Naive thymus-derived CD8-positive, alpha-beta T cell (primary cell): ENCODE data around the gene FURIN. TPM values are rescaled to one million over a fixed set of nuclear protein-coding genes. Genes with fewer than 3 reads are reported as not detected.
A peak's percentile ranks its signal among the peaks of the same experiment; 100 is the strongest.
"Not testable (repeated sequence)": the region's sequence is repeated elsewhere in the genome, so short reads cannot be mapped to it uniquely, and the experiment has no call there.

Experiments used
- ATAC-seq, 2 donors: fragments of 150-1000 bp; cut with Tn5 transposase in 1 of 2; sonication (Bioruptor Pico), chemical (Tn5 transposase) in 1 of 2; 1 replicate in 1 of 2; 2 replicates in 1 of 2; pipeline ENCODE4 v1.10.0; 2021; ENCODE audit warnings: mild to moderate bottlenecking in 2 of 2, moderate library complexity in 2 of 2
- POLR2A ChIA-PET: fragments of 350-600 bp; sonication (Branson Sonifier 250); formaldehyde crosslinking; loops from one replicate; lab custom pipeline; 2021; ENCODE audit warnings: antibody characterized with exemption; lab: Charles Lee
- DNase-seq, 10 donors: peaks; one replicate each; pipeline versions ENCODE4 v3.0.0 to v3.0.0-alpha.2; 2020 to 2022
- H3K27ac Mint-ChIP-seq, 10 donors: one replicate each; pipeline ENCODE4 v1.8.0; 2020 to 2022; ENCODE audit warnings: mild to moderate bottlenecking in 10 of 10, mixed read lengths in 10 of 10, moderate library complexity in 4 of 10, inconsistent platforms in 1 of 10
- H3K27me3 Mint-ChIP-seq, 5 donors: one replicate each; pipeline ENCODE4 v1.8.0; 2021 to 2022; ENCODE audit warnings: mixed read lengths in 5 of 5
- H3K36me3 Mint-ChIP-seq, 3 donors: one replicate each; pipeline ENCODE4 v1.8.0; 2020 to 2022; ENCODE audit warnings: mixed read lengths in 3 of 3, mild to moderate bottlenecking in 2 of 3, inconsistent platforms in 1 of 3
- H3K4me1 Mint-ChIP-seq, 4 donors: one replicate each; pipeline ENCODE4 v1.8.0; 2021 to 2022; ENCODE audit warnings: mixed read lengths in 4 of 4
- H3K4me3 Mint-ChIP-seq, 10 donors: one replicate each; pipeline ENCODE4 v1.8.0; 2020 to 2022; ENCODE audit warnings: mild to moderate bottlenecking in 10 of 10, mixed read lengths in 10 of 10, moderate library complexity in 6 of 10, inconsistent platforms in 1 of 10
- H3K9me3 Mint-ChIP-seq, 9 donors: one replicate each; pipeline ENCODE4 v1.8.0; 2020 to 2022; ENCODE audit warnings: mixed read lengths in 9 of 9, mild to moderate bottlenecking in 3 of 9, inconsistent platforms in 1 of 9, moderate library complexity in 1 of 9
- polyA plus RNA-seq, 3 donors: library from polyadenylated mRNA; unstranded; fragments of 300-500 nt; fragmentation: Illumina TruSeq; gene quantifications; one replicate each; pipeline ENCODE4 v1.2.3, GENCODE V29; 2021
- total RNA-seq, 8 experiments: library from RNA in 2 of 8; stranded (reverse) in 2 of 8; gene quantifications; one replicate each; pipeline ENCODE4 v1.2.3 and lab custom pipeline; 2021 to 2026

The FURIN gene
- total and polyA plus RNA-seq, 5 experiments from 2014 or later, result 2.7 to 45.1 (median 10.5) TPM

GRCh38 chr15:90915808-90916440 is 47.5 kb downstream of the FURIN start:
- H3K36me3 Mint-ChIP-seq, result peaks cover 0 to 93% (median 29%) of the 10 kb centered on the region in 3 donors
- H3K4me3 Mint-ChIP-seq, result no peak overlapping the region
- H3K9me3 Mint-ChIP-seq, result no peaks in the 10 kb centered on the region
- H3K27me3 Mint-ChIP-seq, result no peaks in the 10 kb centered on the region
- ATAC-seq, result no peak
- H3K4me1 Mint-ChIP-seq, result peaks cover 0 to 8% (median 2%) of the 10 kb centered on the region in 4 donors
- no peak for DNase-seq
- POLR2A ChIA-PET, result no interaction called here
- no peak overlapping the region for H3K27ac Mint-ChIP-seq

- Mint-ChIP-seq H3K4me1 (peaks cover 0 to 8% (median 3%) of the 10 kb centered on the region in 4 donors), H3K4me3 (peak overlapping the region in 1 of 10 donors; percentile 31), H3K36me3 (peaks cover 0 to 93% (median 31%) of the 10 kb centered on the region in 3 donors), H3K27me3 (no peaks in the 10 kb centered on the region), H3K27ac (peak overlapping the region in 2 of 10 donors; percentile 41 to 78), H3K9me3 (no peaks in the 10 kb centered on the region)
- DNase-seq, result no peak
- ATAC-seq, result no peak
- POLR2A ChIA-PET, result no interaction called here
These were observed 48.1 kb downstream of the FURIN start for GRCh38 chr15:90916461-90916860.

GRCh38 chr15:90917569-90917968 is 49.2 kb downstream of the FURIN start:
- Mint-ChIP-seq H3K36me3 (peaks cover 0 to 92% (median 31%) of the 10 kb centered on the region in 3 donors), H3K4me3 (no peak overlapping the region), H3K9me3 (no peaks in the 10 kb centered on the region), H3K4me1 (peaks cover 0 to 8% (median 3%) of the 10 kb centered on the region in 4 donors), H3K27me3 (no peaks in the 10 kb centered on the region), H3K27ac (peak overlapping the region in 1 of 10 donors; percentile 78)
- DNase-seq, result no peak
- no peak for ATAC-seq
- POLR2A ChIA-PET, result interaction anchor here (0.5 to 0.6 kb wide), 2 partner anchors 139 to 264 kb away, joined by 3 to 4 read pairs; no protein-coding TSS in a partner anchor

GRCh38 chr15:90918034-90918788 is 49.8 kb downstream of the FURIN start:
- no peaks in the 10 kb centered on the region for H3K27me3 Mint-ChIP-seq
- peaks cover 0 to 8% (median 3%) of the 10 kb centered on the region in 4 donors for H3K4me1 Mint-ChIP-seq
- POLR2A ChIA-PET, result interaction anchor here (1.2 to 1.3 kb wide), 2 partner anchors 13 to 16 kb away, joined by 3 to 4 read pairs; partner anchors contain the start of gene UNC45A
- H3K27ac Mint-ChIP-seq, result peak overlapping the region in 2 of 10 donors; percentile 49 to 87
- DNase-seq (no peak), ATAC-seq (no peak)
- H3K9me3 Mint-ChIP-seq, result no peaks in the 10 kb centered on the region
- no peak overlapping the region for H3K4me3 Mint-ChIP-seq
- H3K36me3 Mint-ChIP-seq, result peaks cover 0 to 85% (median 25%) of the 10 kb centered on the region in 3 donors

GRCh38 chr15:90918835-90919234 is 50.4 kb downstream of the FURIN start:
- DNase-seq (no peak), ATAC-seq (no peak)
- peaks cover 0 to 8% (median 3%) of the 10 kb centered on the region in 4 donors for H3K4me1 Mint-ChIP-seq
- H3K27me3 Mint-ChIP-seq, result no peaks in the 10 kb centered on the region
- POLR2A ChIA-PET, result interaction anchor here (1.2 to 1.3 kb wide), 2 partner anchors 13 to 16 kb away, joined by 3 to 4 read pairs; partner anchors contain the start of gene UNC45A
- H3K36me3 Mint-ChIP-seq, result peaks cover 0 to 79% (median 22%) of the 10 kb centered on the region in 3 donors
- no peak overlapping the region for H3K4me3 Mint-ChIP-seq
- no peaks in the 10 kb centered on the region for H3K9me3 Mint-ChIP-seq
- H3K27ac Mint-ChIP-seq, result peak overlapping the region in 1 of 10 donors; percentile 12

GRCh38 chr15:90921887-90922286 is 53.5 kb downstream of the FURIN start:
- DNase-seq (no peak), ATAC-seq (no peak)
- Mint-ChIP-seq H3K4me1 (peaks cover 0 to 6% (median under 1%) of the 10 kb centered on the region in 4 donors), H3K27me3 (no peaks in the 10 kb centered on the region), H3K9me3 (no peaks in the 10 kb centered on the region), H3K4me3 (no peak overlapping the region), H3K27ac (no peak overlapping the region), H3K36me3 (peaks cover 0 to 50% (median 22%) of the 10 kb centered on the region in 3 donors)
- POLR2A ChIA-PET, result no interaction called here

- H3K4me1 Mint-ChIP-seq, ATAC-seq, H3K9me3 Mint-ChIP-seq, H3K27me3 Mint-ChIP-seq, H3K27ac Mint-ChIP-seq, H3K4me3 Mint-ChIP-seq, DNase-seq: not testable (repeated sequence)
- POLR2A ChIA-PET, result interaction anchor here (0.8 kb wide), 1 partner anchor 9 kb away, joined by 3 read pairs; no protein-coding TSS in a partner anchor
- peaks cover 0 to 41% (median 20%) of the 10 kb centered on the region in 3 donors for H3K36me3 Mint-ChIP-seq
These were observed 54.4 kb downstream of the FURIN start for GRCh38 chr15:90922712-90923322.

- Mint-ChIP-seq H3K9me3 (no peaks in the 10 kb centered on the region), H3K4me3 (no peak overlapping the region), H3K36me3 (peaks cover 0 to 28% (median 10%) of the 10 kb centered on the region in 3 donors), H3K4me1 (peaks cover 0 to 9% (median 6%) of the 10 kb centered on the region in 4 donors), H3K27ac (no peak overlapping the region), H3K27me3 (no peaks in the 10 kb centered on the region)
- DNase-seq (no peak), ATAC-seq (no peak)
- POLR2A ChIA-PET, result interaction anchor here (0.6 to 1.2 kb wide), 2 partner anchors 20 to 668 kb away, joined by 4 read pairs; no protein-coding TSS in a partner anchor
These were observed 56.0 kb downstream of the FURIN start for GRCh38 chr15:90924375-90924774.

GRCh38 chr15:90926766-90927165 is 58.4 kb downstream of the FURIN start:
- ATAC-seq, H3K4me3 Mint-ChIP-seq, H3K36me3 Mint-ChIP-seq, H3K27ac Mint-ChIP-seq, H3K9me3 Mint-ChIP-seq, DNase-seq, H3K27me3 Mint-ChIP-seq: not testable (repeated sequence)
- peaks cover 10 to 29% (median 19%) of the 10 kb centered on the region in 4 donors for H3K4me1 Mint-ChIP-seq
- POLR2A ChIA-PET, result interaction anchor here (1.2 kb wide), 1 partner anchor 24 kb away, joined by 3 read pairs; the partner anchor contains the start of gene MAN2A2

- not testable (repeated sequence) for H3K27me3 Mint-ChIP-seq, ATAC-seq, DNase-seq, H3K36me3 Mint-ChIP-seq, H3K9me3 Mint-ChIP-seq
- Mint-ChIP-seq H3K4me3 (peak overlapping the region in 4 of 10 donors; percentile 44 to 68 (median 44)), H3K4me1 (peaks cover 13 to 35% (median 26%) of the 10 kb centered on the region in 4 donors), H3K27ac (peak overlapping the region in 2 of 10 donors; percentile 58 to 76)
- POLR2A ChIA-PET, result interaction anchor here (0.7 to 12.4 kb wide), 2 partner anchors 26 to 666 kb away, joined by 3 to 237 read pairs; partner anchors contain the start of gene MAN2A2
These were observed 59.7 kb downstream of the FURIN start for GRCh38 chr15:90928106-90928505.

GRCh38 chr15:90929246-90930019 is 61.0 kb downstream of the FURIN start:
- Mint-ChIP-seq H3K4me1 (peaks cover 19 to 42% (median 35%) of the 10 kb centered on the region in 4 donors), H3K4me3 (peak overlapping the region; percentile 92 to 99 (median 98)), H3K9me3 (no peaks in the 10 kb centered on the region), H3K27ac (peak overlapping the region; percentile 95 to 100 (median 98)), H3K27me3 (no peaks in the 10 kb centered on the region), H3K36me3 (no peaks in the 10 kb centered on the region)
- DNase-seq, result peak in 1 of 10 donors; percentile 9
- ATAC-seq, result no peak
- POLR2A ChIA-PET, result interaction anchor here (0.9 to 12.4 kb wide), 6 partner anchors 14 to 212 kb away, joined by 3 to 237 read pairs (median 4); partner anchors contain the start of genes BLM, MAN2A2 and RCCD1
